ENCODE data around the gene EPHB1.

EPHB1 gene

GRCh38 chr3:134879990-134880389 lies 84.9 kb downstream of the EPHB1 start:
- H3K9ac ChIP-seq (ENCODE audit: low read length) = no peak overlapping the region
- H3K27ac ChIP-seq (ENCODE audit: low read depth, low read length, poor library complexity, severe bottlenecking) = no peak overlapping the region
- no peaks in the 10 kb centered on the region for H3K9me2 ChIP-seq (ENCODE audit: low read depth, low read length)
- H4K20me1 ChIP-seq (ENCODE audit: insufficient read depth, low read length) = no peaks in the 10 kb centered on the region
- H3K27me3 ChIP-seq (ENCODE audit: insufficient read depth, low read length) = no peaks in the 10 kb centered on the region
- no peak overlapping the region for H3K4me2 ChIP-seq (ENCODE audit: low read length)
- TF ChIP-seq CTCF (IDR thresholded peaks at IDR 0.05; ENCODE audit: low read length) = no peak
- TF ChIP-seq EZH2 (IDR thresholded peaks at IDR 0.05; ENCODE audit: borderline replicate concordance, low read length) = no peak
- no peaks in the 10 kb centered on the region for H3K4me1 ChIP-seq (ENCODE audit: insufficient read depth, low read length, severe bottlenecking)
- H3F3A ChIP-seq (ENCODE audit: insufficient read depth, low read length) = no peaks in the 10 kb centered on the region
- no peak overlapping the region for H3K4me3 ChIP-seq (ENCODE audit: low read depth, low read length, poor library complexity, severe bottlenecking)
- no peaks in the 10 kb centered on the region for H3K9me3 ChIP-seq (ENCODE audit: low read length)
- no peaks in the 10 kb centered on the region for H3K36me3 ChIP-seq (ENCODE audit: insufficient read depth, low read length)
- no peak overlapping the region for H2AFZ ChIP-seq (ENCODE audit: low read length)
- H3K79me2 ChIP-seq (ENCODE audit: insufficient read depth, low read length) = no peaks in the 10 kb centered on the region

- Histone ChIP-seq H3K79me2 (ENCODE audit: insufficient read depth, low read length) (no peaks in the 10 kb centered on the region), H3K9ac (ENCODE audit: low read length) (no peak overlapping the region), H2AFZ (ENCODE audit: low read length) (no peak overlapping the region), H3K9me3 (ENCODE audit: low read length) (no peaks in the 10 kb centered on the region), H3K27me3 (ENCODE audit: insufficient read depth, low read length) (no peaks in the 10 kb centered on the region), H3K27ac (ENCODE audit: low read depth, low read length, poor library complexity, severe bottlenecking) (no peak overlapping the region), H3K4me2 (ENCODE audit: low read length) (no peak overlapping the region), H3K36me3 (ENCODE audit: insufficient read depth, low read length) (no peaks in the 10 kb centered on the region), H4K20me1 (ENCODE audit: insufficient read depth, low read length) (no peaks in the 10 kb centered on the region), H3F3A (ENCODE audit: insufficient read depth, low read length) (no peaks in the 10 kb centered on the region), H3K9me2 (ENCODE audit: low read depth, low read length) (no peaks in the 10 kb centered on the region), H3K4me1 (ENCODE audit: insufficient read depth, low read length, severe bottlenecking) (no peaks in the 10 kb centered on the region), H3K4me3 (ENCODE audit: low read depth, low read length, poor library complexity, severe bottlenecking) (no peak overlapping the region)
- TF ChIP-seq EZH2 (IDR thresholded peaks at IDR 0.05; ENCODE audit: borderline replicate concordance, low read length) = no peak
- no peak for TF ChIP-seq CTCF (IDR thresholded peaks at IDR 0.05; ENCODE audit: low read length)
These were observed 85.4 kb downstream of the EPHB1 start for GRCh38 chr3:134880431-134880830.

- no peak overlapping the region for H3K9ac ChIP-seq (ENCODE audit: low read length)
- H3K79me2 ChIP-seq (ENCODE audit: insufficient read depth, low read length) = no peaks in the 10 kb centered on the region
- H2AFZ ChIP-seq (ENCODE audit: low read length) = no peak overlapping the region
- no peak overlapping the region for H3K4me3 ChIP-seq (ENCODE audit: low read depth, low read length, poor library complexity, severe bottlenecking)
- no peak overlapping the region for H3K27ac ChIP-seq (ENCODE audit: low read depth, low read length, poor library complexity, severe bottlenecking)
- no peak for TF ChIP-seq CTCF (IDR thresholded peaks at IDR 0.05; ENCODE audit: low read length)
- TF ChIP-seq EZH2 (IDR thresholded peaks at IDR 0.05; ENCODE audit: borderline replicate concordance, low read length) = no peak
- no peaks in the 10 kb centered on the region for H3K9me3 ChIP-seq (ENCODE audit: low read length)
- H3K27me3 ChIP-seq (ENCODE audit: insufficient read depth, low read length) = no peaks in the 10 kb centered on the region
- H3K4me2 ChIP-seq (ENCODE audit: low read length) = no peak overlapping the region
- H3K9me2 ChIP-seq (ENCODE audit: low read depth, low read length) = no peaks in the 10 kb centered on the region
- no peaks in the 10 kb centered on the region for H3F3A ChIP-seq (ENCODE audit: insufficient read depth, low read length)
- no peaks in the 10 kb centered on the region for H3K4me1 ChIP-seq (ENCODE audit: insufficient read depth, low read length, severe bottlenecking)
- H3K36me3 ChIP-seq (ENCODE audit: insufficient read depth, low read length) = no peaks in the 10 kb centered on the region
- H4K20me1 ChIP-seq (ENCODE audit: insufficient read depth, low read length) = no peaks in the 10 kb centered on the region
These were observed 86.2 kb downstream of the EPHB1 start for GRCh38 chr3:134881305-134881704.
